Loucy (cell line): ENCODE results near the gene E2F3.
A peak's percentile ranks its signal among the peaks of the same experiment; 100 is the strongest.

ENCODE experiments used
- H2AFZ ChIP-seq: fragments of 200-600 bp; sonication (generic); 2 replicates; pipeline ENCODE4 v1.6.0; 2016; ENCODE audit warnings: antibody characterized with exemption, mild to moderate bottlenecking, low read length, moderate library complexity
- H3F3A ChIP-seq: fragments of 200-600 bp; 2 replicates; pipeline ENCODE4 v1.6.0; 2016; ENCODE audit warnings: antibody characterized with exemption, low read depth, mild to moderate bottlenecking
- H3K27me3 ChIP-seq: fragments of 200-600 bp; sonication (generic); 2 replicates; pipeline ENCODE4 v1.6.1; 2014; ENCODE audit warnings: low read length, mild to moderate bottlenecking; ENCODE audit not compliant: insufficient read depth, poor library complexity, severe bottlenecking
- H3K36me3 ChIP-seq: fragments of 200-600 bp; sonication (generic); 2 replicates; pipeline ENCODE4 v1.6.1; 2016; ENCODE audit warnings: low read length; ENCODE audit not compliant: insufficient read depth
- H3K4me1 ChIP-seq: fragments of 200-600 bp; sonication (generic); 2 replicates; pipeline ENCODE4 v1.5.1; 2014; ENCODE audit warnings: low read length, mild to moderate bottlenecking; ENCODE audit not compliant: insufficient read depth, poor library complexity, severe bottlenecking
- H3K4me2 ChIP-seq: fragments of 200-600 bp; sonication (generic); 2 replicates; pipeline ENCODE4 v1.6.0; 2014; ENCODE audit warnings: antibody characterized with exemption, low read length, low read depth, mild to moderate bottlenecking; ENCODE audit not compliant: poor library complexity, severe bottlenecking
- H3K4me3 ChIP-seq: fragments of 200-600 bp; sonication (generic); 2 replicates; pipeline ENCODE4 v1.5.1; 2014; ENCODE audit warnings: low read length, mild to moderate bottlenecking, mixed read lengths; ENCODE audit not compliant: poor library complexity, severe bottlenecking
- H3K79me2 ChIP-seq: fragments of 200-600 bp; sonication (generic); 2 replicates; pipeline ENCODE4 v1.6.1; 2014; ENCODE audit warnings: low read length; ENCODE audit not compliant: insufficient read depth
- H3K9ac ChIP-seq: fragments of 200-600 bp; sonication (generic); 2 replicates; pipeline ENCODE4 v1.6.0; 2014; ENCODE audit warnings: mild to moderate bottlenecking, low read depth, low read length, moderate library complexity; ENCODE audit not compliant: poor library complexity, severe bottlenecking
- H3K9me2 ChIP-seq: fragments of 200-600 bp; sonication (generic); replicated peaks from 2 replicates; pipeline ENCODE4 v1.6.1; 2016; ENCODE audit warnings: low read depth, low read length, mixed read lengths
- H3K9me3 ChIP-seq: fragments of 200-600 bp; sonication (generic); 2 replicates; pipeline ENCODE4 v1.6.1; 2014; ENCODE audit warnings: mild to moderate bottlenecking, antibody characterized with exemption, low read length, low read depth; ENCODE audit not compliant: insufficient read depth
- H4K20me1 ChIP-seq: fragments of 200-600 bp; sonication (generic); 2 replicates; pipeline ENCODE4 v1.6.0; 2014; ENCODE audit warnings: antibody characterized with exemption, low read length, mild to moderate bottlenecking; ENCODE audit not compliant: insufficient read depth, poor library complexity, severe bottlenecking
- CTCF ChIP-seq: fragments of 200-600 bp; sonication (generic); conservative IDR thresholded peaks from 2 replicates; pipeline ENCODE4 v1.5.1; 2014; ENCODE audit warnings: mild to moderate bottlenecking, antibody characterized with exemption, low read length
- EZH2phosphoT487 ChIP-seq: fragments of 200-600 bp; IDR thresholded peaks from 2 replicates; pipeline ENCODE4 v1.6.1; 2018; ENCODE audit warnings: antibody characterized with exemption, mild to moderate bottlenecking, moderate library complexity, borderline replicate concordance

E2F3 gene

GRCh38 chr6:20404641-20405032 is 3.0 kb downstream of the E2F3 start:
- H3K79me2 ChIP-seq, result peaks cover 75% of the 10 kb centered on the region
- H4K20me1 ChIP-seq, result peaks cover 42% of the 10 kb centered on the region
- TF ChIP-seq EZH2phosphoT487 (no peak), CTCF (peak; percentile 73)
- no peaks in the 10 kb centered on the region for H3K9me3 ChIP-seq
- H3K27me3 ChIP-seq, result peaks cover 13% of the 10 kb centered on the region
- H2AFZ ChIP-seq, result no peak overlapping the region
- H3K9me2 ChIP-seq, result no peaks in the 10 kb centered on the region
- H3K9ac ChIP-seq, result peak overlapping the region; percentile 99
- peak overlapping the region; percentile 91 for H3K4me3 ChIP-seq
- peaks cover 46% of the 10 kb centered on the region for H3K4me1 ChIP-seq
- H3K4me2 ChIP-seq, result peak overlapping the region; percentile 76
- peaks cover 30% of the 10 kb centered on the region for H3F3A ChIP-seq
- H3K36me3 ChIP-seq, result peaks cover 12% of the 10 kb centered on the region

- peak overlapping the region; percentile 99 for H3K9ac ChIP-seq
- H4K20me1 ChIP-seq, result peaks cover 70% of the 10 kb centered on the region
These were observed 7.2 kb downstream of the E2F3 start for GRCh38 chr6:20408851-20409250.

GRCh38 chr6:20409427-20409971 is 7.8 kb downstream of the E2F3 start:
- H3K27me3 ChIP-seq, result no peaks in the 10 kb centered on the region
- H2AFZ ChIP-seq, result no peak overlapping the region
- peaks cover 100% of the 10 kb centered on the region for H3K79me2 ChIP-seq
- H3K9ac ChIP-seq, result peak overlapping the region; percentile 99
- TF ChIP-seq CTCF, result peak; percentile 30; the same call in 1 of the 2 replicates
- TF ChIP-seq EZH2phosphoT487, result no peak
- H3K9me2 ChIP-seq, result no peaks in the 10 kb centered on the region
- H3K9me3 ChIP-seq, result no peaks in the 10 kb centered on the region
- peak overlapping the region; percentile 76 for H3K4me2 ChIP-seq
- H3K4me3 ChIP-seq, result peak overlapping the region; percentile 91
- peaks cover 88% of the 10 kb centered on the region for H3K4me1 ChIP-seq
- H3K36me3 ChIP-seq, result peaks cover 19% of the 10 kb centered on the region
- peaks cover 25% of the 10 kb centered on the region for H3F3A ChIP-seq
- peaks cover 68% of the 10 kb centered on the region for H4K20me1 ChIP-seq

More at GRCh38 chr6:20408851-20409250, 7.2 kb downstream of the E2F3 start:
- Histone ChIP-seq H3K27me3 (no peaks in the 10 kb centered on the region), H3K4me3 (peak overlapping the region; percentile 91), H3K4me2 (peak overlapping the region; percentile 76), H3K36me3 (peaks cover 19% of the 10 kb centered on the region), H3K4me1 (peaks cover 82% of the 10 kb centered on the region), H3F3A (peaks cover 30% of the 10 kb centered on the region), H3K9me2 (no peaks in the 10 kb centered on the region), H3K79me2 (peaks cover 99% of the 10 kb centered on the region), H2AFZ (no peak overlapping the region), H3K9me3 (no peaks in the 10 kb centered on the region)
- no peak for TF ChIP-seq EZH2phosphoT487
- TF ChIP-seq CTCF, result no peak
